Astrocyte (in vitro differentiated cells and primary cell): ENCODE measurements around the gene ZC3H13.

Source experiments
- CTCF ChIP-seq: IDR thresholded peaks from 2 replicates; pipeline ENCODE4 v1.5.1; 2011; ENCODE audit warnings: low read depth, mild to moderate bottlenecking, inconsistent platforms, low read length, moderate library complexity; ENCODE audit not compliant: insufficient read depth
- EZH2 ChIP-seq: IDR thresholded peaks from 2 replicates; pipeline ENCODE4 v1.6.1; 2012; ENCODE audit warnings: mild to moderate bottlenecking, low read length, inconsistent platforms; ENCODE audit not compliant: insufficient read depth

- no peak for TF ChIP-seq CTCF
- TF ChIP-seq EZH2 = no peak
Measured at GRCh38 chr13:45931211-45931610, 121.3 kb downstream of the ZC3H13 start.
